Activated T-cell treated with anti-CD3 and anti-CD28 coated beads, Interleukin-2, amount 50 U/mL, for 48 hours (primary cell): ENCODE data around the gene C6orf120.

ENCODE experiments used
- DNase-seq, 2 experiments: peaks; one replicate each; pipeline ENCODE4 v3.0.0-alpha.2; 2020

Gene C6orf120

GRCh38 chr6:169684056-169684455 lies 17.9 kb upstream of the C6orf120 start:
- no peak for DNase-seq

- DNase-seq = no peak
These were observed 16.1 kb upstream of the C6orf120 start for GRCh38 chr6:169685860-169686259.

GRCh38 chr6:169689287-169689686 lies 12.6 kb upstream of the C6orf120 start:
- DNase-seq = no peak

DNA sequence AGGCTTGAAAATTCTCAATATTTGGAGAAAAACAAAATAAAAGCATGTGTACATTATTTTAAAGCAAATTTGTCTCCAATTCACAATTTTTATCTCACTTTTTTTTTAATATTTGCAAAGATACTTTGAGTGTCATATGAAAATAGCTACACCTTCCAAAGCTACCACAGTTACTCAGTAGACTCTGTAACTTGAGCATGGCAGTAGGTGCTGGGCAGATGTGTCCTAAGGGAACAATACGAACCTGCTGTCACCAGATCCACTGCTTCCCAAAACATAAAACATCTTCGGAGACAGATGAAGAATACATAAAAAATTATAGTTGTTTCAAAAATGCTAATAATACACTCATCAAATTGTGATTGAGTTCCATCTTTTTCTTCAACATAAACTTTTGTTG lies 10.7 kb upstream of the C6orf120 start:
- DNase-seq = no peak

DNA sequence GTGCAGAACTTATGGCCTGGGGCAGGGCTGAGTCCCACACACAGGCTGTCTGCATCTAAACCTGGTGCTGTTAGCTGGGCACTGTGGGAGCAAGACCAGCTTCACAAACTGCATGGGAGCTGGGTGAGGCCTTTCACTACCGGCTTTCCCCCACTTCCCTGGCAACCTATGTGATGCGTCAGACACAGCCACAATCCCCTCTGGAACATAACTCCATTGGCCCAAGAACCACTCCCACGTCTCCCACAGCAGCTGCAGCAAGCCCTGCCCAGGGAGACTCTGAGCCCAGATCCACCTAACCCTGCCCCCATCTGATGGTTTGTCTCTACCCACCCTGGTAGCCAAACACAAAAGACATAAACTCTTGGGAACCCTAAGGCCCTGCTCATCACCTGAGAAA lies 9.4 kb upstream of the C6orf120 start:
- no peak for DNase-seq

DNA sequence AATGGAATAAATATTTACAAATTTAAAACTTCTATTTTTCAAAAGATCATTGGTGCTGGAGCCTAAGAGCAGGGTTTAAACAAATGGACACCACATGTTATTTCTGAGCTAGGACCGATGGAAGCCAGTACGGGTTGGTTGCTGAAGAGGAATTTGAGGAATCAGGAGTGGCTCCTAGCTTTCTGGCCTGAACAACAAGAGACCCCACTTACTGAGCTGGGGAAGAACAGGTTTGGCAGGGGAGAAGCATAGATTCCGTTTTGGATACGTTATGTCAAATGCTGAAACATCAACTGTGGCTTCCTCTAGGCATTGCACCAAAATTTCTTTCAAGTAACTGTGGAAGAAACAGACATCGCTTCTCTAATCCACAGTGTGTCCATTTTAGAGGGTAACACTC lies 6.8 kb upstream of the C6orf120 start:
- DNase-seq = no peak

GRCh38 chr6:169697115-169697514 lies 4.8 kb upstream of the C6orf120 start:
- peak; percentile 37 to 50 for DNase-seq

DNA sequence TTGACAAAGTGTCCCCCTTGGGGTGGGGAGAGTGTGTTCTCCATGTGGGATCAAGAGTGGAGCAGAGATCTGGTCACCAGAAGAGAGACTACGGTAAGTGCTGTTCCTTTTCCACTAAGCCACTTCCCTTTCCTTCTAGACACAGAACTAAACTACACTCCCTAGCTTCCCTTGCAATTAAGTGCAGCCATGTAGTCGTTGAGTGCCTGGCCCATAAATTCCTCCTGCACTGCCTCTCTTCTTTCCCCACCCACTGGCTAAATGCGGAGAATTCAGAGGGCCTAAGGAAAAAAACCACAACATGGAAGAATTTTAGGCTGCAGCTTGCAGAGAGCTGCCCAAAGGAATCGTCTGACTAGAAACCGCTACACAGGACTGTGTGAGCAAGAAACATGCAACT lies 1.6 kb upstream of the C6orf120 start:
- no peak for DNase-seq

DNA sequence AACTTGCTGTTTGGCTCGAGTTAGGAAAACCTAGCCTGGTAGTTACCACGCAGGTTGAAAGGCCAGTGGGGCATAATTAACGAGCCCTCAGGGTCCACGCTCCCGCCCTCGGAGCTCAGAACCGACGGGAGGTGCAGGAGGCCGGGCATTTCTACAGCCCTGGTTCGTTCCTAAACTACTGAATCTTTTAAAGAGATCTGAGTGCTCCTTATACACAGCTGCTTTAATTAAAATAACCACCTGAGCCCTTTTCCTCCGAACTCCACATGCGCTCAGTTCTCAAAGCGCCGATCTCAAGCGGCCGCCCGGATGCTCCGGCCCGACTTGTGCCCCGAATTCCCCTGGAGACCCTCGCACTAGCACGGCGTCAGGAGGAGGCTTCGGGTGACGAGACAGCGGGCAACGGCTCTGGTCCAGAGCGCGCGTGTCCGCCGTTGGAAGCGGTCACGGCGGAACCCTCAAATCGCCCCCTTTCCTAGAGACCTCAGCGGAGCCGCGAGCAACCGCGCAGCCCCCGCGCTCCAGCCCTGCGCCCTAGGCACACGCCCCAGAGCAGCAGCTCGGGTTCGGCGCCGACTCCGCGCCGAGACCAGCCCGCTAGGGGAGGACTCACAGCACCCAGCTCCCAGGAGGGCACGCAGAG lies 494 bp upstream of the C6orf120 start:
- no peak for DNase-seq

DNA sequence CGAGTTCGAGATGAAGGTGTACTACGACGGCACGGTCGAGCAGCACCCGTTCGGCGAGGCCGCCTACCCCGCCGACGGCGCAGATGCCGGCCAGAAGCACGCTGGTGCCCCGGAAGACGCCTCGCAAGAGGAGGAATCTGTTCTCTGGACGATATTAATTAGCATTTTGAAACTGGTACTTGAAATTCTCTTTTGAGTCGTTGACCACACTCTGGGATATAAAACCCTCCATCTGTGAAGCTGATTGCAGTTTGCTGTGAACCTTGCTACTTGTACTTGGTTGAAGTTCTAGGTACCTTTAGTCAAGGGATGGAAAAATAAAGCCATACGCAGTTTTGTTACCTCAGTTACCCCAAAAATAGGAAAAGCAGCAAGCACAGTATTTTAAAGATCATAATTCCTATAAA lies 917 bp downstream of the C6orf120 start:
- DNase-seq = no peak

- DNase-seq = no peak
These were observed 5.8 kb downstream of the C6orf120 start for GRCh38 chr6:169707772-169708171.

GRCh38 chr6:169709293-169709692 lies 7.4 kb downstream of the C6orf120 start:
- no peak for DNase-seq

DNA sequence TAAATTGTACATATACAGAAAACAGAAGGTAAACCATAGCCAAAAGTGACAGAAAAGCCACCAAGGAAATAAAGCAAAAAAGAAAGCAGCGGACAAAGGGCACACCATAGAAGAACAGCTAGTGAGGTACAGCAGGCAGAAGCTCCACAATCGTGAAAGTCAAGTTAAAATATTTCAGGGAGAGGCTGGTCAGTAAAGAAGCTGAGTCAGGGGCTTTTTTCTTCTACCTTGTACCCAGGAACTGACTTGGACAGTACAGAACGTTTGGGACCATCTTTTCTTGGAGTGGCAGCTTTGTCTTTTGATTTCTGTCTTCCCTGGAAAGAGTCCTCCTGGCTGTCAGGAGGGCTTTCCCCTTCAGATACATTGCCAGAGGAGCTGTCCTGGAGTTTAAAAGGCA lies 8.1 kb downstream of the C6orf120 start:
- no peak for DNase-seq

DNA sequence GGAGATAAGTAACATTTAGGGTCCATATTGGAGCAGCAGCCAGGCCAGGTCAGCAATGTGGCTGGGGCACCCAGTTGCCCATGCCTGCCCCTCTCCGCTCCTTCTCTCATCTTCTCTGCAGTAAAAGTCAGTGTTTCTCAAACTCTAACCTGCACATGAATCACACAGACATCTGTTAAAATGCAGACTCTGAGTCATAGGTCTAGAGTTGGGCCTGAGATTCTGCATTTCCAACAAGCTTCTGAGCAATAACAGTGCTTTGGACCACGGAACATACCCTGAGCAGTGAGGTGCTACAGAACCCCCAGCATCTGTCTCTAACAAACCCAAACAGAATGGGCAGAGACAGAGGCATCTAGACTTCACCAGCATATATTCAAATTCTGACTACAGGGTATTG lies 12.3 kb downstream of the C6orf120 start:
- DNase-seq = no peak

GRCh38 chr6:169714595-169714994 lies 12.7 kb downstream of the C6orf120 start:
- DNase-seq = no peak

DNA sequence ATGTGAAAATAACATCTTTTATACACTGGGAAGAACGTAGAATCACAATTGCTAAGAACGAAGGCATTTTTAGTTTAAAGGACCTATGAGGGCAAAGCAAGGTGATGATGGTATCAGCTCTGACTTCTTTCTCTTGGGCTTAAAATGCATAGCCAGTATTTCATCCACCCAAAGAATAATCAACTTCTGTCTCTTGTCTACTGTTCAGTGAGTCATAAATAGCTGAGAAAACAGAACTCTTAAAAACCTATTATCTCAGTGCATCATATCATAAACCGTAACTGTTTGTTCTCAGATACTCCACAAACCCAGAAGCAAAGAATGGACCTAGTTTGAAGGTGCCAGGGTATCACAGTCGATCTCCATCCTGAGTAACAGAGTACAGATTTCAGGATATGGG lies 17.2 kb downstream of the C6orf120 start:
- no peak for DNase-seq

DNA sequence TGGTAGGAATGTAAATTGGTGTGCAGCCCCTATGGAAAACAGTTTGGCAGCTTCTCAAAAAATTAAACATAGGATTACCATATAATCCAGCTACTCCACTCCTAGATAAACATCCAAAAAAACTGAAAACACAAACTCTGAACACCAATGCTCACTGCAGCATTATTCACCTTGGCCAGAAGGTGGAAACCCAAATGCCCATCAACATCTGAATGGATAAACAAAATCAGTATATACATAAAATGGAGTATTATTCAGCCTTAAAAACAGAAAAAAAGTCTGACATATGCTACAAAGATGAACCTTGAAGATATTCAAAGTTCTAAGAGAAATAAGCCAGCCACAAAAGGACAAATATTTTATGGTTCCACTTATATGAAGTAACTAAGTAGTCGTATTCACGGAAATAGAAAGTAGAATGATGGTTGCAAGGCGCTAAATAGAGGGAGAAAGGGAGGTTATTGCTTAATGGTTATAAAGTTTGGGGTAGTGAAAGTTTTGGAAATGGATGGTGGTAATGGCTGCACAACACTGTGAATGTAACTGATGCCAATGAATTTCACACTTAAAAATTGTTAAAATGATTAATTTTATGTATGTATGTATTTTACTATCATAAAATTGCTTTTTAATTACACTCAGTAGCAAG lies 18.4 kb downstream of the C6orf120 start:
- no peak for DNase-seq

DNA sequence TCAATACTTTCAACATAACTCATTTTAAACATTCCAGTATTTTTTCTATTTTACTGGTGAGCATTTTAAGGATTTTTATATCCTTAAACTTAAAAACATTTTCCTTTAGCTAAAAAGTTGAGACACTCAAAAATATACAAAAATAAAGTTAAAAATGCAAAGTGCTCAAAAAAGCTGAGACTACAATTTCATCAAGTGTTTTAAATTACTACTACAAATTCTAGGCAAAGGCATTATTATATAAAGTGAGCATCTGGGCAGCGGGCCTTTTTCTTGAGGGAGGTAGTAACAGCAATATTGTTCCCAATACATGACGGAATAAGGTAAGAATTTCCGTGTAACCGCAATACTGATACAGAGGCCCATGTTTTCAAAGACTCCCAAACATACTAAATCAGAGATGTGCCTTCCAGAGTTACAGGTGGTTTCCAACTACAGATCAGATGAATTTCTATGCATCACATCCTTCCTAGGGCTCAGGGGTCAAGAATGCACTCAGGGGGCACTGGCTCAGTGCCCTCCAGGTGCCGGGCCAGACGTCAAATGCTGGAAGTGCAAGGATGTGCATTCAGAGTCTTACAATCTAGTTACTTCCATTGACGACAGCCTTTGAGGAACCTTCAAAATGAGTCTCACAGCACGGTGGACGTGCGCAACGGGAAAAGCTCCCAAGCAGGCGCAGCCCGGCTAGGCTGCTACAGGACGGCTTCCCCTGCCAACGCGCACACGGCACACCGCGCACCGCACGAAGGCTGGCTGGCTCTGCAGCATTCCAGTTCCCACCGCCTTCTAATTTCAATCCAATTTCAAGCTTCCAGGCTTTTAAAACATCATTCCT lies 20.7 kb downstream of the C6orf120 start:
- DNase-seq = peak; percentile 59 to 64

- peak; percentile 81 for DNase-seq
These were observed 21.4 kb downstream of the C6orf120 start for GRCh38 chr6:169723200-169723909.

GRCh38 chr6:169723991-169724493 lies 22.1 kb downstream of the C6orf120 start:
- peak in 1 of 2 experiments; percentile 47 for DNase-seq

- DNase-seq = peak; percentile 72 to 79
These were observed 22.7 kb downstream of the C6orf120 start, which contains the start of gene PHF10 for GRCh38 chr6:169724494-169725124. PHF10 (minus strand) TSS chr6:169724500; CDS start chr6:169723931, 569 bp downstream.
